Endothelial cell of umbilical vein (primary cell): ENCODE results near the gene ST6GALNAC2. TPM values are rescaled to one million over a fixed set of nuclear protein-coding genes. Genes with fewer than 3 reads are reported as not detected.

ENCODE experiments used
- BruUV-seq: library from RNA; stranded (reverse); fragments of 400-500 nt; replicated peaks from 2 replicates; lab custom pipeline; 2021; lab: Mats Ljungman, UMichigan
- CTCF ChIA-PET: fragments of 300-600, 350-600 bp; sonication (Branson Sonifier 250); formaldehyde crosslinking; loops from one replicate; lab custom pipeline; 2021; ENCODE audit warnings: antibody characterized with exemption, inconsistent platforms; lab: Charles Lee
- POLR2A ChIA-PET: fragments of 300-600, 350-600 bp; sonication (Branson Sonifier 250); formaldehyde crosslinking; loops from one replicate; lab custom pipeline; 2021; ENCODE audit warnings: antibody characterized with exemption, inconsistent platforms; lab: Charles Lee
- DNase-seq: peaks from one replicate; pipeline ENCODE4 v3.0.0-alpha.2; 2011; ENCODE audit warnings: low read depth, low spot score
- FAIRE-seq: peaks from 2 replicates; lab custom pipeline; 2011; peaks lifted over from hg19 to GRCh38; lab: Jason Lieb, UNC
- H2AFZ ChIP-seq: 2 replicates; pipeline ENCODE4 v1.6.0; 2012; ENCODE audit warnings: low read depth, low read length, control low read depth, inconsistent platforms
- H3K27ac ChIP-seq: 2 replicates; pipeline ENCODE4 v1.5.1; 2011; ENCODE audit warnings: low read depth, mild to moderate bottlenecking, control low read depth, low read length, moderate library complexity; ENCODE audit not compliant: insufficient read depth
- H3K27me3 ChIP-seq, 2 experiments: 2 replicates each; pipeline versions ENCODE4 v1.6.0 to v1.6.1; 2011; ENCODE audit warnings: low read length in 2 of 2, mixed read lengths in 1 of 2; ENCODE audit not compliant: control insufficient read depth in 2 of 2, insufficient read depth in 2 of 2
- H3K36me3 ChIP-seq, 2 experiments: 2 replicates in 1 of 2; 3 replicates in 1 of 2; pipeline ENCODE4 v1.5.1; 2011; ENCODE audit warnings: low read length in 2 of 2, mild to moderate bottlenecking in 1 of 2, moderate library complexity in 1 of 2; ENCODE audit not compliant: control insufficient read depth in 2 of 2, insufficient read depth in 2 of 2; ENCODE audit errors: extremely low read depth in 1 of 2
- H3K4me1 ChIP-seq: 3 replicates; pipeline ENCODE4 v1.5.1; 2011; ENCODE audit warnings: mild to moderate bottlenecking, low read length; ENCODE audit not compliant: control insufficient read depth, insufficient read depth; ENCODE audit errors: extremely low read depth
- H3K4me2 ChIP-seq: 2 replicates; pipeline ENCODE4 v1.6.1; 2011; ENCODE audit warnings: low read length, control low read depth, mixed read lengths; ENCODE audit not compliant: insufficient read depth
- H3K4me3 ChIP-seq, 3 experiments: fragments of 200-600 bp in 1 of 3; sonication (generic), shearing (Covaris generic) in 1 of 3; replicated peaks in 1 of 3; 2 replicates each; pipeline ENCODE4 v1.5.1; 2011 to 2016; ENCODE audit warnings: control low read depth in 3 of 3, low read length in 3 of 3, mild to moderate bottlenecking in 2 of 3, inconsistent platforms in 1 of 3, low read depth in 1 of 3, moderate library complexity in 1 of 3; ENCODE audit not compliant: insufficient read depth in 1 of 3
- H3K79me2 ChIP-seq: 2 replicates; pipeline ENCODE4 v1.6.0; 2012; ENCODE audit warnings: low read length, inconsistent platforms; ENCODE audit not compliant: control insufficient read depth, insufficient read depth
- H3K9ac ChIP-seq: replicated peaks from 2 replicates; pipeline ENCODE3; 2011; ENCODE audit warnings: low read length, control low read depth; ENCODE audit not compliant: insufficient read depth; ENCODE audit errors: extremely low read depth
- H3K9me1 ChIP-seq: replicated peaks from 3 replicates; pipeline ENCODE4 v1.6.0; 2011; ENCODE audit warnings: mild to moderate bottlenecking, low read length; ENCODE audit not compliant: control insufficient read depth, insufficient read depth; ENCODE audit errors: extremely low read depth
- H3K9me3 ChIP-seq: replicated peaks from 2 replicates; pipeline ENCODE4 v1.5.1; 2012; ENCODE audit warnings: low read length, inconsistent platforms; ENCODE audit not compliant: control insufficient read depth, insufficient read depth
- H4K20me1 ChIP-seq: replicated peaks from 2 replicates; pipeline ENCODE3; 2011; ENCODE audit warnings: mild to moderate bottlenecking, low read length; ENCODE audit not compliant: control insufficient read depth, insufficient read depth; ENCODE audit errors: extremely low read depth
- CTCF ChIP-seq, 2 donors: IDR thresholded peaks; 1 replicate in 1 of 2; 2 replicates in 1 of 2; pipeline ENCODE4 v1.5.1; 2011; ENCODE audit warnings: low read length in 2 of 2, mild to moderate bottlenecking in 2 of 2, moderate library complexity in 2 of 2, control low read depth in 1 of 2, inconsistent platforms in 1 of 2, low read depth in 1 of 2; ENCODE audit not compliant: insufficient read depth in 1 of 2; ENCODE audit errors: extremely low read depth in 1 of 2
- EZH2 ChIP-seq: IDR thresholded peaks from 2 replicates; pipeline ENCODE4 v1.6.1; 2012; ENCODE audit warnings: borderline replicate concordance, low read depth, mild to moderate bottlenecking, moderate library complexity, low read length, inconsistent platforms; ENCODE audit not compliant: severe bottlenecking
- FOS ChIP-seq: IDR thresholded peaks from 2 replicates; pipeline ENCODE4 v1.6.1; 2011; ENCODE audit warnings: mild to moderate bottlenecking, low read length, moderate library complexity, borderline replicate concordance; ENCODE audit not compliant: insufficient read depth
- GATA2 ChIP-seq: IDR thresholded peaks from 2 replicates; pipeline ENCODE4 v1.7.0; 2011; ENCODE audit warnings: low read depth, mild to moderate bottlenecking, moderate library complexity, mixed read lengths, low read length; ENCODE audit not compliant: insufficient read length, insufficient read depth
- JUN ChIP-seq: IDR thresholded peaks from 2 replicates; pipeline ENCODE4 v1.6.1; 2011; ENCODE audit warnings: borderline replicate concordance, low read depth; ENCODE audit not compliant: insufficient read length, insufficient read depth
- MAX ChIP-seq: IDR thresholded peaks from 2 replicates; pipeline ENCODE4 v1.6.1; 2011; ENCODE audit not compliant: insufficient read depth, insufficient read length
- MYC ChIP-seq: IDR thresholded peaks from one replicate; pipeline ENCODE4 v1.6.1; 2011; ENCODE audit warnings: mild to moderate bottlenecking, low read depth, low read length
- POLR2A ChIP-seq: IDR thresholded peaks from 2 replicates; pipeline ENCODE4 v1.6.1; 2012; ENCODE audit warnings: low read depth, mild to moderate bottlenecking, control low read depth, low read length
- POLR2AphosphoS5 ChIP-seq: IDR thresholded peaks from 2 replicates; pipeline ENCODE4 v1.6.1; 2012; ENCODE audit warnings: low read depth, mild to moderate bottlenecking, control low read depth, low read length, moderate library complexity; ENCODE audit not compliant: insufficient read depth
- dilution Hi-C: fragments of 300-500 bp; cut with MboI; formaldehyde crosslinking; loops from one replicate; pipeline ENCODE4 v1.15.0; 2019; ENCODE audit warnings: low sequenced_read_pairs; ENCODE audit not compliant: extremely low pct_ligation_motif_present
- intact Hi-C: fragments of 100-400 bp; cut with micrococcal nuclease; formaldehyde crosslinking; loops from one replicate; pipeline ENCODE4 v1.10.0; 2022
- polyA plus RNA-seq, 4 experiments: library from polyadenylated mRNA; depleted of rRNA in 3 of 4; stranded (reverse) in 3 of 4; unstranded in 1 of 4; fragments of >200 nt; gene quantifications; 2 replicates each; pipeline versions ENCODE4 v1.2.1 to v1.2.3, GENCODE V29; 2011 to 2012; ENCODE audit warnings: missing spikeins in 1 of 4
- total RNA-seq: library from RNA; stranded (reverse); gene quantifications from 2 replicates; pipeline ENCODE4 v1.2.3, GENCODE V29; 2021

Gene ST6GALNAC2
- total and polyA plus RNA-seq, 2 donors (not counting 3 experiments of a cell fraction or from before 2014, with no cell fraction given): 0.59 to 1.7 TPM

DNA sequence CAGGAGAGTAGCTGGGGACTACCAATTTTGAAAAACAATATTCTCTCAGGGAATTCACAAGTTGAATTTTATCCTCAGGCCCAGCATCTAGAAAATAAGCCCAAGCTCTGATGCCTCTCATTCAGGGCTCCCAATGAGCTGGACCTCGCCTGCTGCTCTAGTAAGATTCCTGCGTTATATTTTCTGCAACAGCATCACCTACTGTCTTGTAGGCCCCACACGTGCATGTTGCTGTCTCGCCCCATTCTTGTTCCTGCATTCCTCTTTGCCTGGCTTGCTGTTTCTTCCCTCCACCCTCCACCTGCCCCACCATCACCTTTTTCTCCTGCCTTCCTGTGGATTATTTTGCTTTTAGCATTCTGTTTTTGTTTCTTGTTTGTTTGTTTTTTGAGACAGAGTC, 8.3 kb upstream of the ST6GALNAC2 start:
- Histone ChIP-seq H3K79me2 (no peaks in the 10 kb centered on the region), H3K4me2 (no peak overlapping the region), H3K9me3 (no peaks in the 10 kb centered on the region), H2AFZ (no peak overlapping the region), H3K4me3 (no peak overlapping the region), H3K27ac (no peak overlapping the region), H3K9ac (no peak overlapping the region), H3K27me3 (no peaks in the 10 kb centered on the region), H4K20me1 (no peaks in the 10 kb centered on the region), H3K36me3 (no peaks in the 10 kb centered on the region), H3K9me1 (no peaks in the 10 kb centered on the region), H3K4me1 (no peaks in the 10 kb centered on the region)
- no peak for DNase-seq
- no TSS peak for BruUV-seq
- POLR2A ChIA-PET: no interaction called here
- CTCF ChIA-PET: interaction anchor here (0.6 to 4.4 kb wide), 3 partner anchors 30 to 88 kb away, joined by 3 to 13 read pairs (median 3); no protein-coding TSS in a partner anchor
- FAIRE-seq: no peak
- TF ChIP-seq EZH2 (no peak), CTCF (IDR thresholded peaks at IDR 0.05; ENCODE audit: extremely low read depth in 1 of 2, insufficient read depth in 1 of 2, low read depth in 1 of 2, low read length in 2 of 2) (no peak), FOS (no peak), JUN (no peak), GATA2 (no peak), POLR2A (no peak), MAX (no peak), MYC (no peak), POLR2AphosphoS5 (no peak)
- intact Hi-C loops: no loop called here
- dilution Hi-C loops: no loop called here
